Measurements from ENCODE around the gene AFG3L2. TPM values are rescaled to one million over a fixed set of nuclear protein-coding genes. Genes with fewer than 3 reads are reported as not detected.

AFG3L2 gene
- total RNA-seq, 5 donors from 2014 or later (not counting 1 experiment from before 2014, with no cell fraction given), result 30.6 to 37.4 (median 36.3) TPM

DNA sequence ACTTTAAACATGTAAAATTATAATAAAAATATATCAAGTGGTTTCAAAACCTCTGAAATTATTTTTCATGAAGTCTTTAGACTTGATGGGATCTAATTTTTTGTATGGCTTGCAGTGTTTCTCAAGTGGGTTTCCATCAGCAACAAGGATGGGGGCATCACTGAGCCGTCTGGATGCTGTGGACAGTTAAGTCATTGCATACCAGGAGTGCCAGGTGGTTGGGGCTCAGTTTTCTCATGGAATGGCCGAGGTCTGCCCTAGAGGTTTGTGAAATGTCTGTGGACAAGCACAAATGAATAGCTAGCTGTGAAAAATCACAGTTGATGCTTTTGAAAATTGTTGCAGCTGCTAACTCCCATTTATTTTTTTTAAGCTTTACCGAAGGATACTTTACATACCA is 32.4 kb upstream of the AFG3L2 start:
- no peak overlapping the region for H3K4me3 ChIP-seq (ENCODE audit: control insufficient read depth in 1 of 2, extremely low read depth in 1 of 2, low read length in 1 of 2)
- peaks cover 8 to 14% of the 10 kb centered on the region in 2 donors for H3K27me3 Mint-ChIP-seq
- H3K36me3 ChIP-seq (ENCODE audit: control insufficient read depth in 2 of 2, extremely low read depth in 1 of 2, insufficient read depth in 1 of 2, low read length in 1 of 2), result no peaks in the 10 kb centered on the region
- no peaks in the 10 kb centered on the region for H3K9me3 ChIP-seq
- DNase-seq, result no peak
- H3K27ac ChIP-seq (ENCODE audit: low read length), result no peak overlapping the region
- CTCF ChIA-PET, result interaction anchor here in 1 of 2 donors (0.6 kb wide), 1 partner anchor 1882 kb away, joined by 3 read pairs; no protein-coding TSS in a partner anchor
- 40% methylated on average over 1 of the region's 3 CpGs for WGBS (ENCODE audit: insufficient coverage)
- POLR2A ChIA-PET, result interaction anchor here in 1 of 2 donors (0.7 kb wide), 1 partner anchor 1397 kb away, joined by 14 read pairs; no protein-coding TSS in a partner anchor
- peaks cover 4 to 20% of the 10 kb centered on the region in 2 experiments for H3K27me3 ChIP-seq (replicated peaks in 1 of 2; ENCODE audit: control insufficient read depth in 2 of 2, extremely low read depth in 1 of 2, insufficient read depth in 2 of 2, low read length in 1 of 2)
- H3K4me3 Mint-ChIP-seq, result no peak overlapping the region
- peaks cover 10 to 23% (median 21%) of the 10 kb centered on the region in 3 donors for H3K4me1 Mint-ChIP-seq
- H3K27ac Mint-ChIP-seq, result peak overlapping the region in 1 of 2 donors; percentile 48
- H3K36me3 Mint-ChIP-seq, result no peaks in the 10 kb centered on the region
- no peaks in the 10 kb centered on the region for H3K9me3 Mint-ChIP-seq
- H3K4me1 ChIP-seq (ENCODE audit: control insufficient read depth in 1 of 2, extremely low read depth in 1 of 2, insufficient read depth in 2 of 2, low read length in 2 of 2), result peaks cover 7 to 18% of the 10 kb centered on the region in 2 experiments
- ATAC-seq (replicated peaks in 1 of 4), result no peak

DNA sequence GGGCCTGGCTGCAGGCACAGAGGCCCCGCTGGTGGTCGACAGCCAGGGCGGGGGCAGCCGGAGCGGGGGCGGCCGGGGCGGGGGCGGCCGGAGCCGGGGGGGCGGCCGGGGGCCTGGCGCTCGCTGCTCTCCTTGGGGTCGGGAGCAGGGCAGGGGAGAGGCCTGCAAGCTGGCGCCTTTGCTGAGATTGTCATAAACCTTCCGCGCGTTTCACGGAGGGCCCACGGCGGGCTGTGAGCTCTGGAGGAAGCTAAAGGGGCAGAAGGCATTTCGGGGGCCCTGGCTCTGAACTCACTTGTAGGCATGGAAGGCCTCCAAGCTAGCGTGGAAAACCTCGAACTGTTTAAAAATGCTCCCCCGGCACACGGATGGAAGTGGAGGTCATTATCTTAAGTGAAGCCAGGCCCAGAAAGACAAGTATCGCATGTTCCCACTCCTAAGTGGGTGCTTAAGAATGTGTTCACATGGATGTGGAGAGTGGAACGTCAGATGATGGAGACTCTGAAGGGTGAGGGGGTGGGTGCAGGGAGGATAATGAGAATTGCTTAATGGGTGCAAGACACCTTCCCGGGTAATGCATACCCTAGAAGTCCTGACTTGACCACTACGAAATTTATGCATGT is 31.3 kb upstream of the AFG3L2 start:
- ChIA-PET POLR2A (no interaction called here), CTCF (interaction anchor here in 1 of 2 donors (1.2 kb wide), 1 partner anchor 31 kb away, joined by 4 read pairs; the partner anchor contains the start of gene AFG3L2)
- DNase-seq, result peak in 4 of 35 experiments; percentile 4 to 22 (median 10)
- H3K4me3 Mint-ChIP-seq, result peak overlapping the region; percentile 57 to 80 (median 69)
- H3K9me3 Mint-ChIP-seq, result no peaks in the 10 kb centered on the region
- H3K9me3 ChIP-seq, result no peaks in the 10 kb centered on the region
- no peaks in the 10 kb centered on the region for H3K36me3 ChIP-seq (ENCODE audit: control insufficient read depth in 2 of 2, extremely low read depth in 1 of 2, insufficient read depth in 1 of 2, low read length in 1 of 2)
- no peak overlapping the region for H3K4me3 ChIP-seq (ENCODE audit: control insufficient read depth in 1 of 2, extremely low read depth in 1 of 2, low read length in 1 of 2)
- H3K27me3 Mint-ChIP-seq, result peaks cover 15 to 21% of the 10 kb centered on the region in 2 donors
- H3K4me1 Mint-ChIP-seq, result peaks cover 10 to 23% (median 21%) of the 10 kb centered on the region in 3 donors
- H3K27ac Mint-ChIP-seq, result no peak overlapping the region
- no peak overlapping the region for H3K27ac ChIP-seq (ENCODE audit: low read length)
- peak in 3 of 4 experiments; percentile 4 to 18 (median 16) for ATAC-seq (replicated peaks in 1 of 4)
- no peaks in the 10 kb centered on the region for H3K36me3 Mint-ChIP-seq
- H3K4me1 ChIP-seq (ENCODE audit: control insufficient read depth in 1 of 2, extremely low read depth in 1 of 2, insufficient read depth in 2 of 2, low read length in 2 of 2), result peaks cover 7 to 18% of the 10 kb centered on the region in 2 experiments
- H3K27me3 ChIP-seq (replicated peaks in 1 of 2; ENCODE audit: control insufficient read depth in 2 of 2, extremely low read depth in 1 of 2, insufficient read depth in 2 of 2, low read length in 1 of 2), result peaks cover 4 to 27% of the 10 kb centered on the region in 2 experiments
- WGBS (ENCODE audit: insufficient coverage), result 33% methylated on average over 20 of the region's 32 CpGs

DNA sequence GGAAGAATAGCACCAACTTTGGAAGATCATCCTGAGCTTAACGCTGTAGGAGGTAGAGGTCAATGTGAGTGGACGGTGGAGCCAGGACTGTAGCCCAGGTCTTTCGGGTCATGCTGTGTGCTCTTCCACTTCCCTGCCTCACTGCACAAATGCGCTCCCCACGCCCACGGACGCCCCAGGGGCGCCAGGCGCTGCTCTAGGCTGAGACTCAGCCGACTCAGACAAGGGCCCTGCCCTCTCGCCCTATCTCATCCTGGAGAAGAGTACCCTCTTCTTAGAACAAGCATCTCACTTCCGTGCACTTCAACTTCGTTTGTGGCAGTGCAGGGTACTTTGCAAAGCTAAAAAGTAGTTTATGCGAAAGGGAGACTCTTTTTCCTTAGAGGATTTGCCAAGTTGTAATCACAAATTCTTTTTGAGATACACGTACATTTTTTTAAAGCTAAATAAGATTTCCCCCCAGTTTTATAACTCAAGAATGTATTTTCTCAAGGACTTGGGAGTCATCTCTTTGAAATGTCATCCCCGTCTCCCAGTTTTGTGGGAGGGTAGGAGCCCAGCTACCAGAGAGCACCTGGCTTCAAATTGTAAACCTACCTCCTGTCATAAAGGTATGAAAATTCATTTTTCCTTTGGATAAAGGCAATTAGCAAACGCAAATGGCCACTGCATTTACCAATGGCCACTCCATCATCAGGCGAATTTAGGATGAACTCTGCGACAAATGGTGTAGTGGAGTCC is 29.5 kb upstream of the AFG3L2 start:
- ChIA-PET CTCF (no interaction called here), POLR2A (no interaction called here)
- H3K36me3 Mint-ChIP-seq, result no peaks in the 10 kb centered on the region
- DNase-seq (no peak), ATAC-seq (replicated peaks in 1 of 4) (no peak)
- H3K9me3 ChIP-seq, result no peaks in the 10 kb centered on the region
- no peaks in the 10 kb centered on the region for H3K36me3 ChIP-seq (ENCODE audit: control insufficient read depth in 2 of 2, extremely low read depth in 1 of 2, insufficient read depth in 1 of 2, low read length in 1 of 2)
- 54% methylated on average over 12 of the region's 19 CpGs for WGBS (ENCODE audit: insufficient coverage)
- no peak overlapping the region for H3K27ac ChIP-seq (ENCODE audit: low read length)
- H3K9me3 Mint-ChIP-seq, result no peaks in the 10 kb centered on the region
- peaks cover 4 to 44% of the 10 kb centered on the region in 2 experiments for H3K27me3 ChIP-seq (replicated peaks in 1 of 2; ENCODE audit: control insufficient read depth in 2 of 2, extremely low read depth in 1 of 2, insufficient read depth in 2 of 2, low read length in 1 of 2)
- peak overlapping the region; percentile 47 to 81 (median 80) for H3K4me3 Mint-ChIP-seq
- H3K4me3 ChIP-seq (ENCODE audit: control insufficient read depth in 1 of 2, extremely low read depth in 1 of 2, low read length in 1 of 2), result peak overlapping the region in 1 of 2 donors; percentile 5
- H3K4me1 ChIP-seq (ENCODE audit: control insufficient read depth in 1 of 2, extremely low read depth in 1 of 2, insufficient read depth in 2 of 2, low read length in 2 of 2), result peaks cover 7 to 18% of the 10 kb centered on the region in 2 experiments
- H3K27me3 Mint-ChIP-seq, result peaks cover 29 to 38% of the 10 kb centered on the region in 2 donors
- H3K27ac Mint-ChIP-seq, result no peak overlapping the region
- H3K4me1 Mint-ChIP-seq, result peaks cover 10 to 23% (median 21%) of the 10 kb centered on the region in 3 donors

DNA sequence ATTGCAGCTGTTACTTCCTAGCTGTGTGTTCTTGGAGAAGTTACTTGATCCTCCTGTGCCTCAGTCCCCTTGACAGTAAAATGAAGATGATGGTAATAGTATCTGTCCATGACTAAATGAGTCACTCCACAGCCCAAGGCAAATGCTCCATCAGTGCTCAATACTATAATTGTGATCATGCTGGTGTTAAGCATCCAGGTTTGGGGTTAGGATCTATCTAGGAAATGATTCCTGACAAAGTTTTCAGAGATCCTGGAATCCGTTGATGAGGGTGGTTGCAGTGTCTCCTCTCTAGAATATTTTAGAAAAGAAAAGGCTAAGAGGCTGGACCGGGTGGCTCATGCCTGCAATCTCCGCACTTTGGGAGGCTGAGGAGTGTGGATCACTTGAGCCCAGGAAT is 28.0 kb upstream of the AFG3L2 start:
- no peak overlapping the region for H3K27ac Mint-ChIP-seq
- POLR2A ChIA-PET, result no interaction called here
- Histone ChIP-seq H3K27ac (ENCODE audit: low read length) (no peak overlapping the region), H3K36me3 (ENCODE audit: control insufficient read depth in 2 of 2, extremely low read depth in 1 of 2, insufficient read depth in 1 of 2, low read length in 1 of 2) (no peaks in the 10 kb centered on the region), H3K4me3 (ENCODE audit: control insufficient read depth in 1 of 2, extremely low read depth in 1 of 2, low read length in 1 of 2) (no peak overlapping the region), H3K4me1 (ENCODE audit: control insufficient read depth in 1 of 2, extremely low read depth in 1 of 2, insufficient read depth in 2 of 2, low read length in 2 of 2) (peaks cover 7 to 18% of the 10 kb centered on the region in 2 experiments), H3K9me3 (no peaks in the 10 kb centered on the region), H3K27me3 (replicated peaks in 1 of 2; ENCODE audit: control insufficient read depth in 2 of 2, extremely low read depth in 1 of 2, insufficient read depth in 2 of 2, low read length in 1 of 2) (peaks cover 4 to 56% of the 10 kb centered on the region in 2 experiments)
- WGBS (ENCODE audit: insufficient coverage), result 58% methylated on average over 2 of the region's 3 CpGs
- ATAC-seq (replicated peaks in 1 of 4) (no peak), DNase-seq (no peak)
- CTCF ChIA-PET, result interaction anchor here in 1 of 2 donors (0.5 kb wide), 1 partner anchor 75 kb away, joined by 3 read pairs; no protein-coding TSS in a partner anchor
- peak overlapping the region in 1 of 3 donors; percentile 80 for H3K4me3 Mint-ChIP-seq
- peaks cover 29 to 45% of the 10 kb centered on the region in 2 donors for H3K27me3 Mint-ChIP-seq
- peaks cover 10 to 23% (median 21%) of the 10 kb centered on the region in 3 donors for H3K4me1 Mint-ChIP-seq
- H3K36me3 Mint-ChIP-seq, result no peaks in the 10 kb centered on the region
- H3K9me3 Mint-ChIP-seq, result no peaks in the 10 kb centered on the region

DNA sequence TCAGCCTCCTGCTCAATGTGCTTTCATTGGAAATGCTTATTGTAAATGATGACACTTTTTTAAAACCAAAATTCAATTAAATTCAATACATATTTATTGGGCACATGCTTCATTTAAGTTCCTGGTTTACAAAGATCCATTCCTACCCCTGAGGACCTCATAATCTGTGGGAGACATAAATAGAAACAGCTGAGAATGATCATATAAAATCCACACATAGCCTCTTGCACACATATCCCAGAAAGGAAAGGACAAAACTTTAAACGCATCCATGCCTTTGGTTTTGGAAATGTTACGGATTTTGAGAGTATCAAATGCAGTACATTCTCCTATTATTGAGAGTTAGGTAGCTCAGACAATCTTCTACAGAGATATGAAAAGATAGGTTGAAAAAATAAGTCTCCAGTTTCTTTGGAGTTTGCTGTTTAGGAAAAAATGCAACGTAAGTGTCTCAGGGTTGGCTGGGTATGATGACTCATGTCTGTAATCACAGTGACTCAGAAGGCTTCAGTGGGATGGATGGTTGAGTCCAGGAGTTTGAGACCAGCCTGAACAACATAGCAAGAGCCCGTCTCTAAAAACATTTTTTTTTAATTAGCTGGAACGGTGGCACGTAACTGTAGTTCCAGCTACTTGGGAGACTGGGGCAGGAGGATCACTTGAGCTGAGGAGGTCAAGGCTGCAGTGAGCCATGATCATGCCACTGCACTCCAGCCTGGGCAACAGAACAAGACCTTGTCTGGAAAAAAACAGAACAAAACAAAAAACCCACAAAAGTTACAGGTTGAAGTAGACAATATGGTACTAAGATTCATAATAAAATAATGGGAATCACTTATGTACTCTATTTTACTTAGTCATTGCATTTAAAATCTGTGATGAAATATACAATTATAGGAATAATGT is 26.8 kb upstream of the AFG3L2 start:
- H3K36me3 Mint-ChIP-seq, result no peaks in the 10 kb centered on the region
- H3K4me1 ChIP-seq (ENCODE audit: control insufficient read depth in 1 of 2, extremely low read depth in 1 of 2, insufficient read depth in 2 of 2, low read length in 2 of 2), result peaks cover 7 to 18% of the 10 kb centered on the region in 2 experiments
- peaks cover 29 to 52% of the 10 kb centered on the region in 2 donors for H3K27me3 Mint-ChIP-seq
- H3K27me3 ChIP-seq (replicated peaks in 1 of 2; ENCODE audit: control insufficient read depth in 2 of 2, extremely low read depth in 1 of 2, insufficient read depth in 2 of 2, low read length in 1 of 2), result peaks cover 4 to 68% of the 10 kb centered on the region in 2 experiments
- no peak overlapping the region for H3K4me3 ChIP-seq (ENCODE audit: control insufficient read depth in 1 of 2, extremely low read depth in 1 of 2, low read length in 1 of 2)
- no peaks in the 10 kb centered on the region for H3K9me3 ChIP-seq
- no peak overlapping the region for H3K27ac Mint-ChIP-seq
- ChIA-PET CTCF (no interaction called here), POLR2A (no interaction called here)
- DNase-seq, result no peak
- H3K27ac ChIP-seq (ENCODE audit: low read length), result no peak overlapping the region
- no peak for ATAC-seq (replicated peaks in 1 of 4)
- H3K4me3 Mint-ChIP-seq, result no peak overlapping the region
- WGBS (ENCODE audit: insufficient coverage), result 71% methylated on average over 4 of the region's 6 CpGs
- H3K9me3 Mint-ChIP-seq, result no peaks in the 10 kb centered on the region
- H3K4me1 Mint-ChIP-seq, result peaks cover 10 to 23% (median 21%) of the 10 kb centered on the region in 3 donors
- no peaks in the 10 kb centered on the region for H3K36me3 ChIP-seq (ENCODE audit: control insufficient read depth in 2 of 2, extremely low read depth in 1 of 2, insufficient read depth in 1 of 2, low read length in 1 of 2)

Measured in T-cell (primary cell).